SH-SY5Y (cell line): ENCODE measurements around the gene EFCAB6.

Experiments
- GATA2 ChIP-seq: IDR thresholded peaks from 2 replicates; pipeline ENCODE4 v1.6.1; 2011; ENCODE audit warnings: mild to moderate bottlenecking, low read depth, low read length
- GATA3 ChIP-seq: IDR thresholded peaks from 2 replicates; pipeline ENCODE4 v1.6.1; 2011; ENCODE audit warnings: low read depth, mild to moderate bottlenecking, low read length, moderate library complexity

- TF ChIP-seq GATA2 (no peak), GATA3 (no peak)
Measured at GRCh38 chr22:43479962-43480361, 332.1 kb downstream of the EFCAB6 start.
